Measurements from ENCODE around the gene TAS1R2.
"Not testable (repeated sequence)": the region's sequence is repeated elsewhere in the genome, so short reads cannot be mapped to it uniquely, and the experiment has no call there.

Gene TAS1R2

GRCh38 chr1:18872071-18872611 lies 12.7 kb upstream of the TAS1R2 start:
- H3K27ac ChIP-seq, result no peak overlapping the region
- TF ChIP-seq ZFX (IDR thresholded peaks at IDR 0.05) (no peak), CTCF (conservative IDR thresholded peaks at IDR 0.05) (no peak)

- TF ChIP-seq ZFX (IDR thresholded peaks at IDR 0.05), result no peak
- no peak for TF ChIP-seq CTCF (conservative IDR thresholded peaks at IDR 0.05)
- no peak overlapping the region for H3K27ac ChIP-seq
Measured at GRCh38 chr1:18871401-18872070, 12.1 kb upstream of the TAS1R2 start.

- TF ChIP-seq ZFX (IDR thresholded peaks at IDR 0.05), result no peak
- TF ChIP-seq CTCF (conservative IDR thresholded peaks at IDR 0.05), result no peak
Measured at GRCh38 chr1:18870957-18871356, 11.5 kb upstream of the TAS1R2 start.

GRCh38 chr1:18870595-18870865 lies 11.1 kb upstream of the TAS1R2 start:
- not testable (repeated sequence) for H3K27ac ChIP-seq

More at GRCh38 chr1:18870957-18871356, 11.5 kb upstream of the TAS1R2 start:
- no peak overlapping the region for H3K27ac ChIP-seq

- TF ChIP-seq ZFX (IDR thresholded peaks at IDR 0.05) (no peak), CTCF (conservative IDR thresholded peaks at IDR 0.05) (no peak)
Measured at GRCh38 chr1:18869847-18870594, 10.6 kb upstream of the TAS1R2 start.

GRCh38 chr1:18868801-18869424 lies 9.5 kb upstream of the TAS1R2 start:
- TF ChIP-seq ZFX (IDR thresholded peaks at IDR 0.05) (no peak), CTCF (conservative IDR thresholded peaks at IDR 0.05) (no peak)
- no peak overlapping the region for H3K27ac ChIP-seq

More at GRCh38 chr1:18869847-18870594, 10.6 kb upstream of the TAS1R2 start:
- H3K27ac ChIP-seq, result no peak overlapping the region

GRCh38 chr1:18868354-18868753 lies 8.9 kb upstream of the TAS1R2 start:
- TF ChIP-seq ZFX (IDR thresholded peaks at IDR 0.05) (no peak), CTCF (conservative IDR thresholded peaks at IDR 0.05) (no peak)
- no peak overlapping the region for H3K27ac ChIP-seq

Measured in C4-2B (cell line).